Keratinocyte (primary cell): ENCODE data around the gene NXT1.

ENCODE experiments used
- EZH2 ChIP-seq: IDR thresholded peaks from one replicate; pipeline ENCODE4 v1.6.1; 2012; ENCODE audit warnings: inconsistent platforms, mild to moderate bottlenecking, low read length, moderate library complexity
- TF ChIP-seq, protein P1 (sequence below), 3 experiments: IDR thresholded peaks in 1 of 3; conservative IDR thresholded peaks in 1 of 3; optimal IDR thresholded peaks in 1 of 3; 2 replicates in 2 of 3; 3 replicates in 1 of 3; pipeline versions ENCODE3 to v1.5.1; 2011; ENCODE audit warnings: low read length in 3 of 3, mild to moderate bottlenecking in 3 of 3, moderate library complexity in 2 of 3, control low read depth in 1 of 3, inconsistent platforms in 1 of 3; ENCODE audit not compliant: insufficient read depth in 2 of 3; ENCODE audit errors: extremely low read depth in 1 of 3

DNA sequence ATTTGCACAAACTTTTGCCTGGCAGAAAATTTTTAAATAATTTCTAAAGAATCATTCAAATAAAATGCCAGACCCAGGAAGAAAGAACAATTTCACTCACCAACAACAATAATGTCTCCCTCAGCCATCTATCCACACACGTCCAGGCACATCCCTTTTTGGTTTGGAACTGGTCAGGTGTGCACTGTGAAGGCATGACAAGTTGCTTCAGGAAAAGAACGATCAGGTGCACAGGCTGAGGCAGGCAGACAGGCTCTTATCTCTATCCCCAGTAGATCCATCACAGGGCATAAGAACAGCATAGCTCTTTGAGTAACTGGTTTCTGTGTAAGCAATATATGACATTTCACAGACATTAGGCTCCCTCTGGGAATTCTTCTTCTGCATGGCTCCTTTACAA, 18.1 kb upstream of the NXT1 start:
- TF ChIP-seq, protein P1, sequence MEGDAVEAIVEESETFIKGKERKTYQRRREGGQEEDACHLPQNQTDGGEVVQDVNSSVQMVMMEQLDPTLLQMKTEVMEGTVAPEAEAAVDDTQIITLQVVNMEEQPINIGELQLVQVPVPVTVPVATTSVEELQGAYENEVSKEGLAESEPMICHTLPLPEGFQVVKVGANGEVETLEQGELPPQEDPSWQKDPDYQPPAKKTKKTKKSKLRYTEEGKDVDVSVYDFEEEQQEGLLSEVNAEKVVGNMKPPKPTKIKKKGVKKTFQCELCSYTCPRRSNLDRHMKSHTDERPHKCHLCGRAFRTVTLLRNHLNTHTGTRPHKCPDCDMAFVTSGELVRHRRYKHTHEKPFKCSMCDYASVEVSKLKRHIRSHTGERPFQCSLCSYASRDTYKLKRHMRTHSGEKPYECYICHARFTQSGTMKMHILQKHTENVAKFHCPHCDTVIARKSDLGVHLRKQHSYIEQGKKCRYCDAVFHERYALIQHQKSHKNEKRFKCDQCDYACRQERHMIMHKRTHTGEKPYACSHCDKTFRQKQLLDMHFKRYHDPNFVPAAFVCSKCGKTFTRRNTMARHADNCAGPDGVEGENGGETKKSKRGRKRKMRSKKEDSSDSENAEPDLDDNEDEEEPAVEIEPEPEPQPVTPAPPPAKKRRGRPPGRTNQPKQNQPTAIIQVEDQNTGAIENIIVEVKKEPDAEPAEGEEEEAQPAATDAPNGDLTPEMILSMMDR (optimal IDR thresholded peaks at IDR 0.05 in 1 of 3, IDR thresholded peaks at IDR 0.05 in 1 of 3, conservative IDR thresholded peaks at IDR 0.05 in 1 of 3; ENCODE audit: extremely low read depth in 1 of 3, insufficient read depth in 2 of 3, low read length in 3 of 3), result no peak
- no peak for TF ChIP-seq EZH2
